ENCODE results near the gene MOB1B.

Gene MOB1B

DNA sequence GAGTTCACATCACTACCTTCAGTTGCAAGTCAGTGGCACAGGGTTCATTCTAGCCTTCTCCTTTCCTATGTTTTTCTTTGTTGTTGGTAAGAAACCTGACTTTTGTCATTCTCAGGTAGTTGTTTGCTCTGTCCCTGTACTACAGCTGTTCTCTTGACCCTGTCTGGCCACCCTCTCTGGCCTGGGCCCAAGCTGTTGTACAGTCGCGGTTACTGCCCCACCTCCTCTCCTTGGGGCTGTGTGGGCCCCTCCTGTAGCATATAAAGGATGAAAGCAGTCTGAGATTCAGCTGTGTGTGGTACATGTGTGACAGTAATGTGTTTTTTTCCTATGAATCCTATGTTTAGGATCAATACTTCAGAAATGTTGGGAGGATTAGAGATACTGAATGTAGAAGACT lies 12.5 kb downstream of the MOB1B start:
- DNase-seq (ENCODE audit: low read depth, low spot score), result no peak

DNA sequence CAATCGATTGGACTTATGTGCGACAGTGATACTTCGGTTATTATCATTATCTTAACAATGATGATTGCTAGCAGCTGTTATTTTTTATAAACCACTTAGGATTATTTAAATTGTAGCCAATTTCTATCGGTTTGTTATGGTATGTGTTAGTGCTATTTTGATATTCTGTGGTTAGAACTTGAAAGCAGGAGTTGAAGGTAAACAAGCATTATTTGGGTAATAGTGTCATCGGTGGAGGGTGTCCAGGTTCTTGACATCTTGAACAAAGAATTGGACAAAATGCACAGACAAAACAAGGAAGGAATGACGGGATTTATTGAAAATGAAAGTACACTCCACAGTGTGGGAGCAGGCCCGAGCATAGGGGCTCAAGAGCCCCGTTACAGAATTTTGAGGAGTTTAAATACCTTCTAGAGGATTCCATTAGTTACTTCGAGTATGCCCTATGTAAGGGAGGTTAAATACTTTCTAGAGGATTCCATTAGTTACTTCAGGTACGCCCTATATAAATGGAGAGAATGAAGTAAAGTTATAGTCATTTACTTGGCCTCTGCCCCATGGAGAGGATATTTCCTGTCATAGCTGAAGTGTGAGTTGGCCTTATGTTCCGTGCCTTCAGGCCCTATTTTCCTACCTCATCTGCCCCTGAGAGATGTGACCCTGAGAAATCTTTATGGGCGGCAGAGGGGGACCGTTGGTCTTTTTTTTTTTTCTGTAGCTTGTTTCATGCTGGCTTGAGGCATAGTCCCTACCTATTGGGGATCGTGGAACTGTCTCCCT lies 13.1 kb downstream of the MOB1B start:
- DNase-seq (ENCODE audit: low read depth, low spot score), result no peak

DNA sequence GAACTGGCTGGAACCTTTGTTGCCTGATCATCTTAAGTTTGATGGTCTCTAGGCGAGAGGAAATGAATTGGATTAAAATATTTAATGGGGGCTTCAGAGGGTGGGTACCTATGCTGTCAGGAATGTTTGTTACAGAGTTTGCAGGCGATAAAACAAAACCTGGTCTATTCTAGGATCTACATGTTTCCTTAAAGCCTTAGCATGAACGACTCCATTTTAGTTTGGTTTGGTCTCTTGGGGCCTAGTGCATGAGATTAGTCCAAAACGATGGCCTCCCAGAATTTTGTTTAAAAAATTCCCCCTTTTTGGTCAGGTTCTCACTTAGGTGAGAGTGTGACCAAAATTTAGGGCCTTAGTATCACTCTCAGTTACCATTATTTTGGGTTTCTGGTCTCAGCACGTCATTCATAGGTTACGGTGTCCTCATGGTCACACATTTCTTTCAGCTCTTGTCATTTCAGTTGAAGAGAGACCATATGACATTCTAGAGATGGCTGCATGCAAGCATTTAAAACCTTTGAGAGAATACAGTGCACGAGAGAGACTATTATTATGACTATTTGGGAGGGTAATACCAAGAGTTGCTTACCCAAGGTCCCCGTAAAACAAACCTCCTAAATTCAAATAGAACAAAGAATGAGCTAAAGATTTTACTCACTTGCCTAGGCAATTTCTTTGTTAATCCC lies 13.8 kb downstream of the MOB1B start:
- no peak for DNase-seq (ENCODE audit: low read depth, low spot score)

DNA sequence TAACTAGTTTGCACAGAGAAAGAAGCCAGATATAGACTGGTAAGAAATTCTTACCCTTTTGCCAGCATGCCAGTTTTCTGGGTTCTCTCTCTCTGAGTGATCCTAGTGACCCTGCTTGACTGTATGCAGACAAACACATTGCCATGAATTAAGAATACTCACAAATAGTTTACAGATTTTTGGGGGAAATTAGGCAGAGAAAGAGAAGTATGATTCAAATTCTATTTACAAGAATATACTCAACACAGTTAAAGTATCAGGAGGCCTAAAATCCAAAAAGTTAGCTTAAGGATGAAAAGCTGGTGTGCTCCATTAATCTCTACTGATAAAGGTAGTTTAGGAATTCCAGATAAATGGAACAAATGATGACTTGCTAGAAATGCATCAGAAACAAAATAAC lies 18.4 kb downstream of the MOB1B start:
- DNase-seq (ENCODE audit: low read depth, low spot score), result no peak

DNA sequence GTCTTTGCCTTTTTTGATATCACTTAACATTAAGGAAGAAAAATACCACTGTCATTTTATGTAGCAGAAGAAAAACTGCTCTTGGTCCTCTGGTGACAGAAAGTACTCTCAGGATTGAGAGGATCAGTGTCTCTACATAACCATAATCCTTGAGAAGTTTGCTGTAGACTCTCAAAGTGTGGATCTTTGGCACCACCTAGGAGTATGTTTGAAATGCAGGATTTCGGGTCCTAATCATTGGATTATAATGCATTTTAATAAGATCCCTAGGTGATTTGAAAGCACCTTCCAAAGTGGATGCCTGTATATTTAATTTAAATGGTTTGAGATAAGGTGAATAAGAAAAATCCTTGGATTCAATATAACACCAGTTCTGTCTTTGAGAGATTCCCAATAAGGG lies 23.2 kb downstream of the MOB1B start:
- DNase-seq (ENCODE audit: low read depth, low spot score), result no peak

DNA sequence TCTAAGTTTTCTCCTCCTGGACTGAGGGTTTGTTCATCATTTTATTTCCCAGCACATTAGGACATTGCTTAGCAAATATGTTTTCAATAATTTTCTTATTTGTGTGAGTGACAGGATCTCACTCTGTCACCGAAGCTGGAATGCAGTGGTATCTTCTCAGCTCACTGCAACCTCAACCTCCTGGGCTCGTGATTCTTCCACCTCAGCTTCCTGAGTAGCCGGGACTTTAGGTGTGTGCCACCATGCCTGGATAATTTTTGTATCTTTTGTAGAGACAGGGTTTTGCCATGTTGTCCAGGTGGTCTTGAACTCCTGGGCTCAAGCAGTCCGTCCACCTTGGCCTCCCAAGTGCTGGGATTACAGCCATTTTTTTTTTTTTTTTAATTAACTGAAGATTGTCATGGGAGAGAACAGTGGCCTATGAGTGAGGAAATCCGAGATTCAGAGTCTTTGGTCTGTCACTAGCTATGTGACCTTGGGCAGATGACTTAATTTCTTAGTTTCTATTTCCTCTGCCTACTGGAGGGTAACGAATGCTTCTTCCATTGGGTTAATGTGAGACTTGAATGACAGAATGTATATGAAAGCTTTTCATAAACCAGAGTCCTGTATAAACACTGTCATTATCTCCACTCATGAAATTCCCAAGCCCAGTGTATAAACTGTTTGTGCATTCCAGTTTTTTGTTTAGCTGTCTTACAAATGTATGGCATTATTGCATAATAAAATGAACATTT lies 23.9 kb downstream of the MOB1B start:
- no peak for DNase-seq (ENCODE audit: low read depth, low spot score)

DNA sequence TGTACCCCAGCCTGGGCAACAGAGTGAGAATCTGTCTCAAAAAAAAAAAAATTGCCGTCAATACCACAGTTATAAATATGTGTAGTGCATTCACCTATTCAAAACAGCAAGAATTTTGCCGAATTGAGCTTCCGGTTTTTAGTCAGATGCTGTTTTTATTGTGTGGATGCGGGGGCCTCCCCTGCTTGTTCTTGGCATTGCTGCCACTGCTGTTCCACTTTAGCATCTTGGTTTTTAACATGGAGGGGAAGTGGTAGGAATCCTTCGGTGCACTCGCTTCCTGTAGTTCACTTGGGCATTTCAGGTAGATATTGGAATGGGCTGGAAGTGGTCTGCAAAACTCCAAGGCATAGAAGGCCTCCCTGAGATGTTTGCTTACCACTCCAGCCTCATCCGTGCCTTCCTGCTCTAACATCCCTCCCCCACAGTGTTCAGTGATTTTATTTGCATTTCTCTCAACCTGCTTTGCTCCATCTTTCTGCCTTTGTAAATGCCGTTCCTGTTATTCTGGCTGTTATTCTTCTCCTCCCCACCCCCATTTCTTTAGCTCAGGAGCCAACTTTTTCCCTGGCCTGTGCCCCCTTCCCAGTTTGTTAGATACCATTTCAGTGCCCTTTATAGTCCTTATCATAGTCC lies 25.5 kb downstream of the MOB1B start:
- DNase-seq (ENCODE audit: low read depth, low spot score), result no peak

DNA sequence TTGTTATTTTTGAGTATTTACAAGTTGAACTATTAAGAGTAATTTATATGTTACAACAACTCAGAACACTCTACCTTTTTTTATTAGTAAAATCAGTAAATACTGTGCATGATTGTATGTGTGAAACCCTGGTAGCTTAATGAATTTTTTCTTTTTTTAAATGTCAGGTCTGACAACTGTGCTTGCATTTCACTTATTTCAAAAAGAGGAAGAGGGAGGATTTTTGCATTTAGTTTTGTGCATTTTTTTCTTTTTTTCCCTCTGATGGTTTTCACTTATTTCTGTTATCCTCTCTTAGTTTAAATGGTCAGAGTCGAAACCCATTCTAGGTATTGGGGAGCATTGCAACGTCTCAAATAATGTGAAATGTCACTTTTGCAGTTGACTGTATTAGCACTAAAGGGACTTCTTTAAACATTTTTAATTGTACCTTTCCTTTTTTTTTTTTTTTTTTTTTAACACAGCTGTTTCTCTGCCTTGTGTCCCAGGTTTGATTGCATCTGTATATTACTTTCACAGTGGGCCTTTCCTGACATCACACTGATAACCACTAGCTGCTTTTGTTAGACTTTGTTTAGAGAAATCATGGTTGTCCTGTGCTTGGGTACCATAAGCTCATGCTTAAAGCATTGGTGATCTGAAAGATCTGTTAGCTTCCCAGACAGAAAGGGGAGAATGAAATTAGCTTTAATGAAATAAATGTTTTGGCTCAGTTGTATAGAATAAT lies 28.5 kb downstream of the MOB1B start:
- no peak for DNase-seq (ENCODE audit: low read depth, low spot score)

DNA sequence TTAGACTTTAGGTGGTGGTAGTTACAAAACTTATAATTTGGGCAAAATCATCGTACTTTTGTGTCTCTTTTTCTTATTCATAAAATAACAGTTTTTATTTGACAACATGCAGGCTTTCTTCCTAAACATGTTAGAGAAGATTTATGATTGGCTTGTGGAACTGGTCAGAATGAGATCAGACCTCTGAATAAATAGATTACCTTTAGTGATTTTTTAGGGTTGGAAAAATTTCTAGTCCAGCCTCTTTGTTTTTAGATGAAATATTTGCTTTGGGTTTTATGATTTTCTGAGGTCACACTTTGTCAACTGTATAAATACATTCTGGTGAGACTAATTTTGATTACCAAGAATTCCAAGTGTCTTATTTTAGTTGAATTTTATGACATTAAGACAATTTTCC lies 29.2 kb downstream of the MOB1B start:
- DNase-seq (ENCODE audit: low read depth, low spot score), result no peak

DNA sequence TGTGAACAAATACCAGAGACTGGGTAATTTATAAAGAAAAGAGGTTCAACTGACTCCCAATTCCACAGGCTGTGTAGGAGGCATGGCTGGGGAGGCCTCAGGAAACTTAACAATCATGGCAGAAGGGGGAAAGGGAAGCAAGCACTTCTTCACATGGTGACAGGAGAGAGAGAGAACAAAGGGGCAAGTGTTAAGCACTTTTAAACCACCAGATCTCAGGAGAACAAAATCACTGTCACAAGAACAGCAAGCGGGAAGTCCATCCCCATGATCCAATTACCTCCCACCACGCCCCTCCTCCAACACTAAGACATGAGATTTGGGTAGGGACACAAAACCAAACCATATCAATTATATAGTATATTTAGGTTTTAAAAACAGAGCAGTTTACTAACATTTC lies 30.8 kb downstream of the MOB1B start:
- no peak for DNase-seq (ENCODE audit: low read depth, low spot score)

DNA sequence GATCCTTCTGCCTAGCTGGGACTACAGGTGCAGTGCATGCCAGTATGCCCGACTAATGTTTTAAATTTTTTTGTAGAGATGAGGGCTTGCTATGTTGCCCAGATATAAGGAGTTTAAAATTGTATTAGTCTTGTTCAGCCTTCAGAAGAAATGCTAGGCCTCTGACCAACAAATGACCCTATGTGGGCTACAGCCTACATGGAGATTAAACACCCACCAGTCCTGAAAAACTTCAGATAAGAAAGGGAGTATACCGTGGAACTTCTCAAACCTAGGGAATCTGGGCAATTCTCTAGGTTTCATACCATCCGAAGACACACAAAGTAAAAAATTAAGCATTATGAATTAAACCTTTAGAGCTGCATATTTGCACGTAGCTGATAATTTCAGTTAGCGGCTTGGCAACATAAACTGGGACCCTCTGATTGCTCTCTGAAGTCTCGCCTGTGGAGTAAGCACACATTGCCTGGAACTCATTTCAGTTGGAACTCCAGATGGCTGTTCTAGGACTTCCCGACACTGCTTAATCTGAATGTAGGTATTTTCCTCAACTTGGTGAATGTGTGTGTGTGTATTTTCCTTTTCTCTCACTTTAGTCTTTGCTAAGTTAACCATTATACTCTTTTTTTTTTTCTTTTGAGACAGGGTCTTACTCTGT lies 33.0 kb downstream of the MOB1B start:
- no peak for DNase-seq (ENCODE audit: low read depth, low spot score)

DNA sequence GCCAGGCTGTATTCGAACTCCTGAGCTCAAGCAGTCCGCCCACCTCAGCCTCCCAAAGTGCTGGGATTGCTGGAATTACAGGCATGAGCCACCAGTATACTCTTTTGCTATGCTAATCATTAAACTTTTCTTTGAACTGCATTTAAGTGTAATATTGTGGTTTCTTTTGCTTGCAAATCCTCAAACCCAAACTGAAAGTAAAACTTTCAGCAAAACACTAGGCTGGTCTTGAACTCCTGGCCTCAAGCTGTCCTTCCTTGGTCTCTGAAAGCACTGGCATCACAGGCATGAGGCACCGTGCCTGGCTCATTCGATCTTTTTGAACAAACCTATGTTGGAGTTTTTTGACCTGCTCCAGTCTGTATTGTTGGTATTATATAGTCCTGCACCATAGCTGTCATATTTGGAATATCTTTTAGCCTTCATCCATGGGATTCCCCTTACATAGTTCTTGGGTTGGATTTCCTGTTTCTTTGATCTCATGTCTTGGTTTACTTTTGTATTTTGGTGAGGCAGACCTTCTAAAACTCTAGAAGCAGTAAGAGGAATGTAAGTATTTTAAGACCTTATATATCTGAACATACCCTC lies 34.1 kb downstream of the MOB1B start:
- no peak for DNase-seq (ENCODE audit: low read depth, low spot score)

DNA sequence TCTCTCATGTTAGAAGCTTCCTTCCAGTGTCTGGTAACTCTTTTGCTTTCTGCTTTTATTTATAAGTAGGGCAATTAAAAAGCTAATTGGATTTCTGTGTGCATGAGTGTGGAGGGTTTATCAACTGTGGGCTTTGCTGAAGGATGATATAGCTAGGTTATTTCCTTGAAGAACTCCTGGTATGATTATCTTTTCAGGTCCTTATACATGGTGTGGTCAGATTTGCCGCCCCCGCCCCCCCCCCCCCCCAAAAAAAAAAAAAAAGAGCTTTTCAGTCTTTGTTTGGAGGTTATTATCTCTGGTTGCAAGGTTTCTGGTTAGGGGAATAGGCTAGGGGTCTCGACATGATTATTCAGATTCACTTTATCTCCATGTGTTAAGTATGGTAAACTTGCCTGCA lies 35.9 kb downstream of the MOB1B start:
- no peak for DNase-seq (ENCODE audit: low read depth, low spot score)

DNA sequence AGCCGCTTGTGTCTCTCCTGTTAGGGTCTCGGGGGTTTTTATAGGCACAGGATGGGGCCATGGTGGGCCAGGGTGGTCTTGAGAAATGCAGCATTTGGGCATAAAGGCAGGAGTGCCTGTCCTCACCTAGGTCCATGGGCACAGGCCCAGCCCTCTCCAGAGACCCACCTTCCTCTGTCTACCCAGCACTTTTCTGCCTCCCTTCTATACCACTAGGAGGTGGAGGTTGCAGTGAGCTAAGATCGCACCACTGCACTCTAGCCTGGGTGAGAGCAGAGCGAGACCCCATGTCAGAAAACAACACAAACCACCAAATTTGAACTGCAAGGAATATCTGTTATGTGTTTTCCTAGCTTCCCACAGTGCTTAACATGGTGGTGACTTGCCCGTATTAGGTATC lies 38.0 kb downstream of the MOB1B start:
- DNase-seq (ENCODE audit: low read depth, low spot score), result no peak

DNA sequence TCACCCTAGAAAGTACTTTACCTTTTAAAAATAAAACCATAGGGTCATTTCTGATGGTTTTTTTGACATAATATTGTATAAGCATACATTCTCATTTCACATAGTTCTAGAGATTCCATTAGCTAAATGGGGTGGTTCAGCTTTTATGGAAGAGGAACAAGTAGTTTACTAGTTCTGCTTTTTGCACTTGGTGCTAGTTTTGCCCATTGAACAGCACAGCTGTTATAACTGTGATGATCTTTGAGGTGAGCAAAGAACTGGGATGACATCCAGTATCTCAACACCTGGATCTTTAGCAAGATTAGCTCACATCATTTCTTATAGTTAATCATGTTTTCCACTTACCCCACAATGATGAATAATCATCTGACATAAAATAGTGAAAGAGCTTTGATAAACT lies 40.9 kb downstream of the MOB1B start:
- DNase-seq (ENCODE audit: low read depth, low spot score), result no peak

DNA sequence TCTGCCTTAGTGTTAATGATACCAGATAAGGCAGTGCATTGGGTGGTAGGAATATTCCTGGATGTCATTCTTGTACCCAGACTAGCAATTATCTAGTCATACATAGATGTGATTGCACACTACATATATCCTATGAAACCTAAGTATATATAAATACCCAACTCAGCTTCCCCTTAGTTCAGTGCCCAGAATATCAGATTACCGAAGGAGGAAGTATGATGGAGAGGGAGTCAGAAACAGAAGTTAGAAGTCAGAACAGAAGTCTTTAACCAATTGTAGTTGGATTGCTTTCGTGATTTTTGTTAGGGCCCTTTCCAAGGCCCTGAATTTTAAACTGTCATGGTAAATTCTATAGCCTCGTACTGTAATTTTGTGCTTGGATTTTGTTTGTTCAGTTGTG lies 42.9 kb downstream of the MOB1B start:
- no peak for DNase-seq (ENCODE audit: low read depth, low spot score)

DNA sequence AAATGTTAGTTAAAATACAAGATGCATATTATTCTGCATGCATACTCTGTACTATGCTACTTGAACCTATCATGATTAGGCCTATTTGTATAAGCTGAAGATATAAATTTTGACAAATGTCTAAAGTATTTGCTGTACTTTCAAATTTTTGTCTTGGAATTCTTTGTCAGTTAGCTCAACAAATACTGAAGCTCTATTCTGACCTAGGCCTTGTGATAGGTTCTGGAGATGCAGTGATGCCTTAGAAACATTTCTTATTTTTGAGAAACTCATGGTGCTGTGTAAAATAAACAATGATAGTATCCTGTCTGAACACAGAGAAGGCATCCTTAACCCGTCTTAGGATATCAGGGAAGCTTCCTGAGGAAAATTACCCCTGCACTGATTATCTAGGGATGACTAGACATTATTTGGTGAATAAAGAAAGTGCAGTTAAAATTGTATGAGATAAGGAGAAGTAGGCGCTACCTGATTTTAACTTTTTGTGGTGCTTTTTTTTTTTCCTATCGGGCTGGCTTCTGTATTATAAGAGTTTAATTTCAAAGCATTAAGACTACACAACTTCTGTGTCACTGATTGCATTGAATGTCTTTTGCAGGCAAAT lies 43.4 kb downstream of the MOB1B start:
- DNase-seq (ENCODE audit: low read depth, low spot score), result no peak

DNA sequence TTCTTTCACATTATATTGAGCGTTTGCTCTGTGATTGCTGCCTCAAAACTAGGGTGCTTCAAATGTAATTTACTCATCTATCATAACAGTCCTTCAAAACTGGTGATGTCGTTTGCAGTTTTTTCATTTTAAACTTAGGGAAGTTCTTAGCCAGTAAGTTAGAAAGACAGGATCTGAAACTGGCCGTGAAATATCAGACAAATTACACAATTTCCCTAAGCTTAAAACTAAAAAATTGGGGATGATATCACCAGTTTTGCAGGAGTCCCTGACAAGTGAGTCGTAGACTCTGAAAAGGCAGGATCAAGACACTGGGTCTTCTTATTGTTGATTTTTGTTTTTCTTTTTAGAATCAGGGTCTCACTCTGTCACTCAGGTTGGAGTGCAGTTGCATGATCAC lies 44.8 kb downstream of the MOB1B start:
- DNase-seq (ENCODE audit: low read depth, low spot score), result no peak

DNA sequence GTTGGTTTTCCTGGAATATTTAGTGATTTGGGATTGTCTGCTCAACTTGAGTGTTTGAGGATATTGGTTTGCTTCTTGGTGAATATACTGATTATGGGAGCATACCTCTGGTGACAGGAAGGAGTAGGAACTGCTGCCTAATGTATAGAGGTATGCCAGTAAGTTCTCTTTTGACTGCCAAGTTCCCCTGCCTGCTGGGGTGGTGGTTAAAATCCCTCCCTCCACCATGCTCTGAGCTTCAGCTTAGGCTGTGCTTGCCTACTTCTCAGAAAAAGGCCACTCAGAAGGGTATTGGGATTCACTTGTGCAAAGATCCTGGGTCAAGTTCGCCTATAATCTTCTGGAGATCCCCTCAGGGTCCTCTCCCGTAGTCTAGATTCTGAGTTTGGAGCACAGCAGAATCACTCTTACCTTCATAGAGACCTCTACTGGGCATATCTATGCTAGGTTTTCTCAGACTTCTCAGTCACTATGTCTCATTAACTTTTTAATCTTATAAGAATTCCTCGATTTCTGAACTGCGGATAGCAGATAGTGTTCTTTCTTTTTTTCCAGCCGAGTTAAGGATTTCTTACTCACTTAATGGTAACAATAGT lies 46.6 kb downstream of the MOB1B start:
- no peak for DNase-seq (ENCODE audit: low read depth, low spot score)

DNA sequence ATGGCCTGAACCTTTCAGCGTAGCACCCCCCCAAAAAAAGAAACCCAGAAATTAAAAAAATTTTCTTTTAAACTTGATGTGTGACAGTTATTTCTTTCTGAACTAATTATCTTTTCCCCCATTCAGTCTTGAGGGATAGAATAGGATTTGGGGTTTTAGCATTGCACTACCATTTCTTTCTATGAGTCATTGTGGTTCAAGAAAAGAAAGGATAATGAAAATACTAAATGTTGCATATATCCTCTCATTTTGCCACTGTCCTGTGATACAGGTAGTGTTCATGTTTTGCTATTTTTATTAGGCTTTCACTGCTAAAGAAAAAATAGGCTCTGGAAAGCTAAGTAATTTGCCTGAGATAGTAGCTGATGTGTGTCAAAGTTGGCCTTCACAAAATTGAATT lies 51.9 kb downstream of the MOB1B start:
- DNase-seq (ENCODE audit: low read depth, low spot score), result no peak

All from smooth muscle cell of the brain vasculature (primary cell).